ENCODE results near the gene HECTD4.
"Not testable (repeated sequence)": the region's sequence is repeated elsewhere in the genome, so short reads cannot be mapped to it uniquely, and the experiment has no call there.

Gene HECTD4

DNA sequence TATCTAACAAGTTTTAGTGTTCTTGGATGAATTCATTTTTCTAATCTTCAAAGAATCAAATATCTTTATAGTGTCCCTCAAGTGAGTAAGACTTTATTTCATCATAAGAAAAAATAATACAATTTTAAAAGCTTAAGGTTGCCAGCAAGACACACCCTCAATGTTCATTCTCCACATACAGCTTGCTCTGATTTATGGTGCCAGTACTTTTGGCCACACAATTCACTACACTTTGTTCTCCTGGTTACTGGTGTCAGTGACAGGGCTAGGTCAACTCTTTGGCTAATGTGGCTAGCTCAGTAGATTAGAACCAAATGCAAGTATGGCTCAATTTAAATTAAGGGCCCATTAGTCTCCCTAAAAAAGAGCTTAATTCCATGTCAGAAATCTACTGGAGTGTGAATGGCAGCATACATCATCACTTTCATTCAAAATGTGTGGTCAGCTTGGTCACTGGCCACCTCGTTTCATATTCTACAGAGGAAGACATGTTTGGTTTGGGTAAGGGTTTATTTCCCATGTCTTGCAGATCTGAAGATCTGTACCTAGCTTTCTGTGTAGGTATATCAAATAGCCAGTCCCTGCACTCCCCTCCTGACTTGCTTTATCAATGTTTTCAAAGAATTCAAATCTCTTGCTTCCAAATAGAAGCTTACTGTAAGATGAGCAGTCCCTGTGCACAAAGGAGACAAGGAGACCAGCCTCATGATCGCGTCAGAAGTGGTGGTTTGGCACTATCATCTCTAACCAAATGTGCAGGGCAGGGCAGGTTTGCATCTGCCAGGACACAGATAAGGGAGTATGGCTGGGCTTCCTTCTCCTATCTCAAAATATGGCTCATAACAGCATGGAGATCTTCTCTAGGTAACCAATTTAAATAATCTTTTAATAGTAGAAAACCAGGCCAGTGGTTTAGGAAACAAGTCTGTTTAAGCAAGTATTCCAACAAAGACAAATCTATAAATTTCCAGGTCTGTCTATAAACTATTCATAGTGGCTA, 31.3 kb downstream of the HECTD4 start:
- no peak for DNase-seq

DNA sequence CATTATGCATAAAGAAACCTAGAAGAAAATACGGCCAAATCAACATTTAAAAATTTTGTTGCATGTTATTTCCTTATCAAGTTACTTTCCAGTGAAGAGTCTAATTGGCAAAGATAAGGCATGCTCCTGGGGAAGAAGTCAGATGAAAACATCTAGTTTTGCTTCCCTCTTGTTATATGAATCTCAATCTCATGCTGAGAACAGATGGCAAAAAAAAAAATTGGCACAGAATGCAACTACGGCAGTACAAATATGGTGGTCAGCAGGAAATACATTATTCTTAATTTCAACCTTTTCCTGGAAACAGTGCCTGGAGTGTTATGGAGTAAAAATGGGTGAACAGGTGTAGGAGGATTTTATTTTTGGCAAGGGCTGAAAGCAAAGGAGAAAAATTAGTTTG, 32.8 kb downstream of the HECTD4 start:
- DNase-seq: no peak

DNA sequence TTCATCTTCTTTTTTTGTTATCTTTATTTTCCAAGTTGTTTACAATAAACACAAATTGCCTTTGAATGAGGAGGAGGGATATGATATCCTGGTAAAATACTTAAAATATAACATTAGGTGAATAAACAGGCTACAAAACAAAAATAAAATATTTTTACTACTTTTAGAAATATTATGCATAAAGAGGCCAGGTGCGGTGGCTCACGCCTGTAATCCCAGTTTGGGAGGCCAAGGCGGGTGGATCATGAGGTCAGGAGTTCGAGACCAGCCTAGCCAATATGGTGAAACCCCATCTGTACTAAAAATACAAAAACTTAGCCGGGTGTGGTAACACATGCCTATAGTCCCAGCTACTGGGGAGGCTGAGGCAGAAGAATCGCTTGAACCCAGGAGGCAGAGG, 33.3 kb downstream of the HECTD4 start:
- not testable (repeated sequence) for DNase-seq

DNA sequence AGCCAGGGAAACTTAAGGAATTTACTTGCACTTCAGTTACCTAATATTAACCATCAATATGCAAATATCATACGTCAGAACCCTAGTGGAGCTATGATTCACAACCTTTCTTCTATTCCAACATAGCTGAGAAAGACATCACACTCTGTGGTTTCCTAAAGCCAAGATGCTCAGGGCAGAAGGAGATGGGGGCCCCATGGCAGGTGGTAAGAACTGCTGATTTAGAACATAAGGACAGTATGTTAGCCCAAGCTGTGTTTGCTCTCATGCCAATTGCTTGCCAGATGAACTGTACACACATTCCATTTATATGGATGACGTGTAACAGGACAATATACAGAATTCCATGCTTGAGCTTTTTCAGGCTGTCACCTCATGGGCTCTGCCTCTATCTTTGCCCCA, 34.6 kb downstream of the HECTD4 start:
- no peak for DNase-seq

DNA sequence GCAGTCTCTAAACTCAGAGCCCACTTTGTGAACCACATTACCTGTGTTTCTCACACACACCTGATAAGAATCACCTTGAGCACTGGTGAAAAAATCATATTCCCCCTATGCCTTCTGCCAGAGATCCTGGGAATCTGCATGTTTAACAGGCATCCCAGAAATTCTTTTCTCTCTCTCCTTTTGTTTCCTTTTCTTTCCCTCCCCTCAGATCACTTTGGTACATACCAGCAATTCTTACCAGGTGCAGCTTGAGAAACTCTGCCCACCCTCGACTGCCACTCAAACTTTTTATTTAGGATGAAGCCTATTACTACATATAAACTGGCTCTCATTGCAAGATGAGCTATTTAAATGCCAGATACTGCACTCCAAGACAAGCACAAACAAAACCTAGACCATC, 36.0 kb downstream of the HECTD4 start:
- no peak for DNase-seq

DNA sequence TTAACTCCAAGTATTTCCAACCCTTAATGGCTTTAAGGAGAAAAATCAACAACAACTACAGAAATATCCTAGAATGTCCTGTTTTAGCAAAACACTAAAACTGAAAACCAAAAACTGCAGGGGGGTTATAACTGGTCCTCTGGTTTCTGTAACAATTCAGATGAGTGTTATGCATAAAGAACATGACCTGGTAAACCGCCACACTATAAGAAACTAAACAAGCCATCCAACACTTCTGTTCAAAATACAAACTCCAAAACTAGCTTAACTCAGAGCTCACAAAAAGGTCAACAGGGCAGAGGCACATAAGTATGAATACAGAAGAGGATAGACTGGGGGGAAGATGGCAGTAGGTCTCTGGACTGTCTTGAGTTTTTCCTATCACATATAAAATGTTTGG, 38.0 kb downstream of the HECTD4 start:
- no peak for DNase-seq

DNA sequence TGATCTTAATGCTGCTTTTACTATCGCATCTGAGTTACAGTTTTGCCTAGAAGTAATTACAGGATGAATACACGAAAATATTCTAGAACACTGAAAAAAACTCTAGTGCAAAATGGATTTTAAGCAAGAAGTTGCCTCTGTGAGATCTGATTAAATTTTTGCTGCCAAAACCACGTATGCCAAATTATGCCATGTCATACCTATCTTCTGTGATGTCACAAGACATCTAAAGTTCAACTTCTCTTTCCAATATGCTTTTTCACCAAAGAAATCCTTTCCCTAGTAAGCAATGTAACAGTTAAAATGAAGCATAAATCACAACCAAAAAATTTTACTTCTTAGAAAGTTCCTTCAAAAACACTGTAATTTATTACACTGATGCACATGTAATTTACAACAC, 39.6 kb downstream of the HECTD4 start:
- DNase-seq: no peak

DNA sequence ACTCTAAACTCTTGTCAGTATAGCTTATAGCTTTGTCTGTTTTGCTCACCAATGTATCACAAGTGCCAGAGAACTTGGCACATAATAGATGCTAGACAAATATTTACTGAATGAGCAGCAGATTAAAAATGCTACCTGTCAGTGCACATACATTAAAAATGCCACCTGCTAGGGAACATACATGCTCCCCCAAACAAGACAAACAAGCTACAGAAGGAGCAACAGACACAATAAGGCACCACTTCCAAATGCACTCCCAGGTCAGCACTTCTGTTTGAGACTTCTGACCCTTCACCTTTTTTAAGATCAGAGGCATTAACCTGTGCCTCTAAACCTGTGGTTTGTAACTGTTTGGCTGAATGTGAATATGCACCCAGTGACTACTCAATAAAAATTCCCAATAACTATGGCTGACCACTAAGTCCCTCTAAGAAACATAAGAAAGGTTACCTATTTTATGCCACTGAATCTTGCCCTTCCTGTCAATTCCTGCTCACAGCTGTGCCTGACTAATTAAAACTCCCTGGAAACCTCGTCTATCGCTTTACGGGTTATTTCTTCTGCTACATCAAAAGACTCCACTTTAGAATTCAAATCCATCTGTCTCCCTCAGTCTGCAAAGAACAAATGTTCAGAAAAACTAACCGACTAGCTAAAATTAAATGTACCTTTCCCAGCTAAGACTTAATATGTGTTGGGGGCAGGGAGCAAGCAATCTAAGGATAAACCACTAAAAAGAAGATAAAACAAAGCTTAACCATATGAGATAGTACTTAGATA, 41.0 kb downstream of the HECTD4 start:
- DNase-seq: peak; percentile 22

DNA sequence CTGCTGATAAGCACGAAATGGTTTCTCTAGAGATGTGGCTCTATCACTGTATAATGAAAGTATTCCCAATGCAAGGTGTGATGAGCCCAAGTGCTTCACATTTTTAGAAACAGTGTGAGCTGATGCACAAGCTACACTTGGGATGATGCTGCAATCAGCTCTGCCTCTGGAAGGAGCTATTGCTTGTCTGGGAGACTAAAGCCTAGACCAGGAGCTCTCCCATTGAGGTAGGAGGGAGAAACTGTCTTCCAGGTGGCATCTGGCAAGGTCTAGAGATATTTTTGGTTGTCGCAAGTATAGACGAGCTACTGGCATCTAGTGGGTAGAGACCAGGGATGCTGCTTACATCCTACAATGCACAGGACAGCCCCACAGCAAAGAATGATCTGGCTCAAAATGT, 42.0 kb downstream of the HECTD4 start:
- DNase-seq: no peak

DNA sequence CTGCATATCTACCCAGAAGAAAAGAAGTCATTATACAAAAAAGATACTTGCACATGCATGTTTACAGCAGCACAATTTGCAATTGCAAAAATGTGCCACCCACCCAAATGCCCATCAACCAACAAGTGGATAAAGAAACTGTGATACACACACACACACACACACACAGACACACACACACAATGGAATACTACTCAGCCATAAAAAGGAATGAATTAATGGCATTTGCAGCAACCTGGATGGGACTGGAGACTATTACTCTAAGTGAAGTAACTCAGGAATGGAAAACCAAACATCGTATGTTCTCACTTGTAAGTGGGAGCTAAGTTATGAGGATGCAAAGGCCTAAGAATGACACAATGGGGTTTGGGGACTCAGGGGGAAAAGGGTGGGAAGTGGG, 47.2 kb downstream of the HECTD4 start:
- DNase-seq: not testable (repeated sequence)

DNA sequence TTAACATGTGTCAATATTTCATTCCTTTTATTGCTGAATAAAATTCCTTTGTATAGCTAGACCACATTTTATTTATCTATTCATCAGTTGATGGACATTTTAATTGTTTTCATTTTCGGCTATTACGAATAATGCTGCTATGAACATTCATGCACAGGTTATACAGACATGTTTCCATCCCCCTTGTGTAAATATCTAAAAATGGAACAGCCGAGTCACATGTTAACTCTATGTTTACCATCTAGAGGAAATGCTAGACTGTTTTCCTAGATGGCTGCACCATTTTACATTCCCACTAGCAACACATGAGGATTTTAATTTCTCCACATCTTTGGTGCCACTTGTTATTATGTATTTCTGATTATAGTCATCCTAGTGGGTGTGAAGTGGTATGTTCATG, 49.2 kb downstream of the HECTD4 start:
- DNase-seq: no peak

DNA sequence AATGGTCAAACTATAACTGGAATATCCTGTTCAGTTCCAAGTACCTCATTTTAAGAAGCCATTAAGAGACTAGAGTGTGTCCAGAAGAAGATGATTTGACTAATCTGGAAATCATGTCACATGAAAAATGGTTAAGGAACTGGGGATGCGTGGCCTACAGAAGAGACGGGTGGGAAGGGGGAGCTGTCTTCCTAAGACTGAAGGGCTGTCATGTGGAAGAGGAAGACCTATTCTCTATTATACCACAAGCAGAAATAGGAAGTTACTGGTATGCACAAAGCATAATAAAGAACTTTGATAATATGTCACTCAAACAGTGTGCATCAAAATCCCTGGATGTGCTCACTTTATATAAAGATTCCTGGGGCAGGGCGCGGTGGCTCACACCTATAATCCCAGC, 50.3 kb downstream of the HECTD4 start:
- DNase-seq: no peak

DNA sequence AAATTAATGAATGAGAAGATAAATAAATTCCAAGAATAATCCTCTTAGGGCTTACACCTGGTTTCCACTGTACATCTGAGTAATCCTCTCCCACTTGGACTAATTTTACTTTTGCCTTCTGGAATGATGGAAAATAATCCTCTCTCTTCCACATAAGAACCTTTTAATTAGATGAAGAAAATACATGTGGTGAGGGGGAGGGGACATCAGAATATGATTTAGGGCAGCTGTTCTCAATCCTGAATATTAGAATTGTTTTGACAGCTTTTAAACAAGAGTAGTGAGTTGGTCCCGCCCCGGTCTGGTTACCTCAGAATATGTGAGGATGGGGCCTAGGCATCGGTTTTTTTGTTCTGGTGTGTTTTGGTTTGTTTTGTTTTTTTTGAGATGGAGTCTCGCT, 51.5 kb downstream of the HECTD4 start:
- DNase-seq: no peak

DNA sequence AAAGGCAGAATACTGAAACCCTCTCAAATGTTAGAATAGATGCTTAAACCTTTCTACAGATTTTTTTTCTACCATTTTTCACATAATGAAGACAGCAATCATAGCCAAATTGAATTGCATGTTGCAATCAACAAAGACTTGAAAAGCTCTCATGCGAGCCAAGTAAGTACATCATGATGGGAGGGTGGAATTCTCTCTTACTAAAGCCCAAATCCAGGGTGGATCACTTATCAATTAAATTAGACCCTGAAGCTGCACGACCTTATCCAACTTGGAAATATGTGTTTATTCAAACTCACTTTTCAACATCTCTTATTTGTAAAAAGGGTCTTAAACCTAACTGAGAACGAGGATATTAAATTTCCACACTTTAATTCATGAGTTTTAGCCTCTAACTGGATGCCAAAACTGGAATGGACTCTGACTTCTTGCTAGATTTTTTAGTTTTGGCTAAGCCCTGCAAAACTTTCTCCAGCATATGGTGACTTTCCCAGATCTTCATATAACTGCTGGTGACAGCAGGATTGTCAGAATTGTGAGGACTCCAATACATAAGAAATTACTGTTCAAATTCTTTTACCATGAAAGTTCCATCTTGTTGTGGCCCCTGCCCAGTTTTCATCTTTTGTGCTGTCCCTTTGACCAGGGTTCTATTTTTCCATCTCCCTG, 53.6 kb downstream of the HECTD4 start:
- DNase-seq: no peak

DNA sequence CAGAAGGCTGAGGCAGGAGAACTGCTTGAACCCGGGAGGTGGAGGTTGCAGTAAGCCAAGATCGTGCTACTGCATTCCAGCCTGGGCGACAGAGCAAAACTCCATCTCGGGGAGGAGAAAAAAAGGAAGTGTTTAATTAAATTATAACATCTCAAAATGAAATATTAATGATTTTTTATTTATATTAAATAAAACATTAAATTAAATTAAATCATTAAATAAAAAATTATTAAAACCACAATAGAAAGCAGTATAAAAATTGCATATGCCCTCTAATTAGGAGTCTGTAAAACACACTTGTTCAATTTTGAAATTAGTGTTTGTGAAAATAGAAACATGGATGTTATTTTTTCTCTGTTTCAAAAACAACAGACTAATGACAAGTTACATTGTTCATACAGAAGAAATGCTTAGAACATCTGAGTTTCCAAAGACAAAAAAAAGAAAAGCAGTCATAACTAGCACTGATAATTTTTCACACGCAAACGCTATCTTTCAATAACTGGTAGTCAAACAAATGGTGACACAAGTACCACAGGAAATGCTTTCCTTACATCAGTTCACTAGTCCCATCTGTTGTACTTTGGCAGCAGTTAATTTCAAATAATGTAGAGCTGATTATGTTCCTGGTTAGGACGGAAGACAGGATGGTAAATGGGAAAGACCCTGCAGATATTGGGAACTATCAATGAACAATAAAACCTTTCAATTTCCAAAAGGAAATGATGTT, 54.9 kb downstream of the HECTD4 start:
- DNase-seq: no peak

DNA sequence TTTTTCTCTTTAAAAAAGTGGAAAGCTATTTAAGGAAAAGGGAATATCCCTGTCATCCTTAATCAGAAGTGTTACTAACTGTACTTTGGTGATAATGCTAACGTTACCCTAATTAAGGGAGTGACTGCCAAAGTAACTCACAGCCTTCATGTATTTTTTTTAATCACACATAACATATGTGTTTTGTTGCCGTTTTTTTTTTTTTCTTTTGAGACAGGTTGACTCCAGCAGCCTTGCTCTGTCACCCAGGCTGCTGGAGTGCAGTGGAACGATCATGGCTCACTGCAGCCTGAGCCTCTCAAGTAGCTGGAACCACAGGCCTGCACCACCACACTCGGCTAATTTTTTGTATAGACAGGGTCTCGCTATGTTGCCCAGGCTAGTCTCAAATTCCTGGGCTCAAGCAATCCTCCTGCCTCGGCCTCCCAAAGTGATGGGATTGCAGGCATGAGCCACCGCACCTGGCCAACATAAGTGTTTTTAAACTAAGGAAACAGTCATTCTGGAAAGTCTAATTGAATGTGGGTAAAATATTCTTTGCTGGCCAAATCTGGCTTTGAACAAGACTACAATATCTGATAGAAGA, 56.5 kb downstream of the HECTD4 start:
- DNase-seq: no peak

DNA sequence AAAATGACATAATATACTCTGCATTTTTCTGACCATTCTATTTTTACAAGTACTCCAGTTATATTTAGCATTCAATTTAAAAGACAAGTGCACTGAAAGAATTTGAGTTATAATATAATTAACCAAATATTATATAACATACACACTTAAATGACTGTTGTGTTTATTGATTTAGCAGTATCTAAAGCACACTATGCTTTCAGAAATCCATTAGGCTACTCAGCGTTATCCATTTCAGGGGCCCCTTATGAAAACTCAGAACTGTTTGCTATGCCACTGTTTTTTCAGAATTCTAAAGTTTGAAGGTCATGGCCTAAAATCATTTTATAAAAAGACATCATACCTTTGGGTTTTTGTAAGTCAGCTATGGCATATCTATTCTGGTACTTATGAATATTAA, 57.1 kb downstream of the HECTD4 start:
- no peak for DNase-seq

DNA sequence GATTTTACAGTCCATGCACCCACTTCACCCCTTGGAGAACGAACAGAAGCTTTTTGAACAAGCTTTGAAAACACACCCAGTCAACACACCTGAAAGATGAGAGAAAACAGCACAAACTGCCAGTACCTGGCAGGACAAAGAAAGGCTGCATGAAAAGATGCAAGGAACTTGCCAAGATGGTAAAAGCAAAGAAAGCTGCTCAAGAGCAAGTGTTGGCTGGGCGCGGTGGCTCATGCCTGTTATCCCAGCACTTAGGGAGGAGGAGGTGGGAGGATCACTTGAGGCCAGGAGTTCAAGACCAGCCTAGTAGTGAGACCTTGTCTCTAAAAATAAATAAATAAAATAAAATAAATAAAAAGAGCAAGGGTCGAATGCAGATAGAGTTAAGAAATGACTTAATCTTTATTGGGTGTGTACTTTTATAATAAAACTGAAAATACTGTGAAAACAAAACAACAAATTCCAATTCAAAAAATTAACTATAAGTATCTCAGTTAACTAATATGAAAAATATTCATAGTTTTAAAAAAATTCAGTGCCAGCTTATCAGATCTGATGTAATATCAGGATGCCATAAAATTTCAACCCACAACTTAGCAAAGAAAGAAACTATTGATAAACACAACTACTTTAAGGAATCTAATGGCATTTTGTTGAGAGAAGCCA, 59.2 kb downstream of the HECTD4 start:
- no peak for DNase-seq

DNA sequence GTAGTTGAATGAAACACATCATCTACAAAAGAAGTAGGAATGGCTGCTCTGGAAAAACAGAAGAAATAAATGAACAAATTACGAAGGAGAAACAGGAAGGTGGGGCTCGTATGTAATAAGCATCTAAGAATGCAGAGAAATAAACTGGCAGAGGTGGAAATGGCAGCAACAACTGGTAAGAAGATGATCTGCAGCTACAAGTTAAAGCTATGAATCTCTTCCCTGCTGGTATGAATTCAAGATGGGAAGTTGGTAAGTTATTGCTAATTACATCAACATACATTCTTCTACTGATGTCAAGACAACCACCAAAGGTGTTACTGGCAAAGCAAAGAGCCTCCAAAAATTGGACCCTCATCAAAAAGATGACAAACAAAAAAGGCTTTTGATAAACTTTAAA, 59.8 kb downstream of the HECTD4 start:
- no peak for DNase-seq

DNA sequence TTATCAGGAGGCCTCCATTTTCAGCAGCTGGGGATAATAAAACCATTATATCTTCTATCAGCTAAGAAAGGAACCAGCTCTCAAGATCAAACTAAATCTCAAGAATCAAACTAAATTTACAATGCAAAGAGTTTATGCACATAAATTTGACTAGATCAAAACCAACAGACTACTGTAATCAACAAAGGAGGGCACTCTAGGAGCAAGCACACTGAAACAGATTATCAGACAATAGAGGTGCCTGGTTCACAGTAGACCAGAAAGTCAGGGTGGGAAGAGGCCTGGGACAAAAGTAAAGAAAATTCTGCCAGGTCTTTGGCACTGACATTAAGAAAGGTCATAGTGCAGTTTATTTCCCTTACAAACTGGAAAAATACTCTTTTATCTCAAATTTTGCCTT, 61.0 kb downstream of the HECTD4 start:
- no peak for DNase-seq

DNA sequence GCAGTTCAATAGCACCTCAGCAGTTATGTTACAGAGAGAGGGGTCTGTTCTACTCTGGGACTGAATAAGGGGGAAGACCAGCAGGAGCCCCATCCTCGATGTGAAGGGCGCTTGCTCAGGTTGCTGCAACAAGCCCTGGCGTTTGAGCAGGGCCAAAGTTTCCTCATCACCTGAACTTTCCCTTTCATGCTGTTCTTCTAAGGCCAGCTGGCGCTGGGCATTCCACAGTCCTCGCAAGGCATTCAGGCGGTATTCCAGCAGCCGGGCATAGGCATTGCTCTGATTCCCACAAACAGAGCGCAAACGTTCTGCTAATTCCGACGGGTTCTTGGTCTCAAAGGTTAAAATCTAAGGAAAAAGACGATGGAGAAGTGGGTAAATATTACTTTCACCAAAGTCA, 62.8 kb downstream of the HECTD4 start:
- DNase-seq: no peak

DNA sequence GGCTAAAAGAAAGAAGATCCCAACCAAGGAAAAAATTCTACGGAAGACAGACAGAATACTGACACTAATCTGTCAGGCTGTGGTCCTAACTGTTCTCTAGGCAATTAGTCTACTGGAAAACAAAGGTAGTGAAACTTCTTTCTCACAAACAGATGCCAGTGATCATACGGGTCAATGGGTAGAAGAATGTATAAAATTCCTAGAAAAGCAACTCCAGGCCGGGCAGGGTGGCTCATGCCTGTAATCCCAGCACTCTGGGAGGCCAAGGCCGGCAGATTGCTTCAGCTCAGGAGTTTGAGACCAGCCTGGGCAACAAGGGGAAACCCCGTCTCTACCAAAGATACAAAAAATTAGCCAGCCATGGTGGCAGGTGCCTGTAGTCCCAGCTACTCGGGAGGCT, 64.8 kb downstream of the HECTD4 start:
- DNase-seq: no peak

All from NCI-H1105 (cell line).